HEK293 (cell line): ENCODE data around the gene CMIP.

Experiments
- CTCF ChIA-PET: fragments of 350-600 bp; formaldehyde crosslinking; extraction: SDS; loops from one replicate; lab custom pipeline; 2021; ENCODE audit warnings: antibody characterized with exemption; lab: Yijun Ruan, JAX
- POLR2A ChIA-PET: fragments of 300-600 bp; formaldehyde crosslinking; extraction: SDS; loops from one replicate; lab custom pipeline; 2020; ENCODE audit warnings: antibody characterized with exemption, inconsistent platforms; lab: Yijun Ruan, JAX
- H3K27ac ChIP-seq: fragments of 200-500 bp; sonication (Bioruptor generic); 2 replicates; pipeline ENCODE4 v1.5.1; 2014; ENCODE audit warnings: low read depth, low read length, control low read depth, inconsistent platforms; ENCODE audit errors: extremely low read depth
- H3K36me3 ChIP-seq, 2 experiments: fragments of 200-500 bp in 1 of 2; sonication (Bioruptor generic) in 1 of 2; 1 replicate in 1 of 2; 2 replicates in 1 of 2; pipeline ENCODE4 v1.5.1; 2014 to 2017; ENCODE audit warnings: inconsistent platforms in 2 of 2, low read length in 2 of 2; ENCODE audit not compliant: control insufficient read depth in 2 of 2, insufficient read depth in 1 of 2
- H3K4me1 ChIP-seq: fragments of 200-500 bp; sonication (Bioruptor generic); 2 replicates; pipeline ENCODE4 v1.5.1; 2014; ENCODE audit warnings: mild to moderate bottlenecking, low read length, inconsistent platforms; ENCODE audit not compliant: control insufficient read depth, insufficient read depth
- H3K4me3 ChIP-seq: 2 replicates; pipeline ENCODE4 v1.5.1; 2011; ENCODE audit warnings: low read depth, mild to moderate bottlenecking, control low read depth, low read length, moderate library complexity
- H3K9me3 ChIP-seq: fragments of 200-500 bp; sonication (Bioruptor generic); 2 replicates; pipeline ENCODE4 v1.5.1; 2014; ENCODE audit warnings: low read depth, low read length, inconsistent platforms; ENCODE audit not compliant: control insufficient read depth, insufficient read depth
- KLF10 ChIP-seq: fragments of 450-650 bp; IDR thresholded peaks from 2 replicates; pipeline ENCODE4 v1.5.1; 2018; ENCODE audit warnings: missing biosample characterization, mild to moderate bottlenecking, missing genetic modification characterization
- ZNF138 ChIP-seq: fragments of 450-650 bp; formaldehyde crosslinking; IDR thresholded peaks from 2 replicates; pipeline ENCODE4 v1.5.1; 2016; ENCODE audit warnings: missing biosample characterization, missing genetic modification characterization, borderline replicate concordance
- ZNF174 ChIP-seq: fragments of 450-650 bp; formaldehyde crosslinking; IDR thresholded peaks from 2 replicates; pipeline ENCODE4 v1.5.0; 2017; ENCODE audit warnings: missing biosample characterization, mild to moderate bottlenecking, missing genetic modification characterization
- ZNF23 ChIP-seq: fragments of 450-650 bp; formaldehyde crosslinking; IDR thresholded peaks from 2 replicates; pipeline ENCODE4 v1.5.1; 2016; ENCODE audit warnings: missing biosample characterization, missing genetic modification characterization, borderline replicate concordance
- ZNF266 ChIP-seq: fragments of 450-650 bp; formaldehyde crosslinking; IDR thresholded peaks from 2 replicates; pipeline ENCODE4 v1.5.1; 2016; ENCODE audit warnings: missing biosample characterization, missing genetic modification characterization, low read depth
- ZNF311 ChIP-seq: fragments of 450-650 bp; formaldehyde crosslinking; IDR thresholded peaks from 2 replicates; pipeline ENCODE4 v1.5.1; 2017; ENCODE audit warnings: missing biosample characterization, missing genetic modification characterization, borderline replicate concordance
- ZNF335 ChIP-seq: fragments of 450-650 bp; formaldehyde crosslinking; conservative IDR thresholded peaks from 2 replicates; pipeline ENCODE4 v1.5.1; 2016; ENCODE audit warnings: missing biosample characterization, missing genetic modification characterization
- ZNF404 ChIP-seq: fragments of 450-650 bp; formaldehyde crosslinking; IDR thresholded peaks from 2 replicates; pipeline ENCODE4 v1.5.1; 2017; ENCODE audit warnings: missing biosample characterization, missing genetic modification characterization
- ZNF521 ChIP-seq: fragments of 450-650 bp; formaldehyde crosslinking; IDR thresholded peaks from 2 replicates; pipeline ENCODE4 v1.5.1; 2017; ENCODE audit warnings: missing biosample characterization, mild to moderate bottlenecking, missing genetic modification characterization
- ZNF544 ChIP-seq: fragments of 450-650 bp; formaldehyde crosslinking; IDR thresholded peaks from 2 replicates; pipeline ENCODE4 v1.5.0; 2017; ENCODE audit warnings: missing biosample characterization, missing genetic modification characterization
- ZNF549 ChIP-seq: fragments of 450-650 bp; IDR thresholded peaks from 2 replicates; pipeline ENCODE4 v1.5.1; 2018; ENCODE audit warnings: missing biosample characterization, missing genetic modification characterization, mild to moderate bottlenecking, inconsistent platforms, moderate library complexity
- ZNF600 ChIP-seq: fragments of 450-650 bp; formaldehyde crosslinking; IDR thresholded peaks from 2 replicates; pipeline ENCODE4 v1.5.1; 2016; ENCODE audit warnings: missing biosample characterization, missing genetic modification characterization
- ZNF610 ChIP-seq: fragments of 450-650 bp; formaldehyde crosslinking; IDR thresholded peaks from 2 replicates; pipeline ENCODE4 v1.5.1; 2016; ENCODE audit warnings: missing biosample characterization, missing genetic modification characterization, borderline replicate concordance
- ZNF677 ChIP-seq: fragments of 450-650 bp; IDR thresholded peaks from 2 replicates; pipeline ENCODE4 v1.5.0; 2018; ENCODE audit warnings: missing biosample characterization, mild to moderate bottlenecking, missing genetic modification characterization, moderate library complexity
- ZNF747 ChIP-seq: fragments of 450-650 bp; formaldehyde crosslinking; IDR thresholded peaks from 2 replicates; pipeline ENCODE4 v1.5.1; 2016; ENCODE audit warnings: missing biosample characterization, missing genetic modification characterization
- ZNF76 ChIP-seq: fragments of 450-650 bp; formaldehyde crosslinking; IDR thresholded peaks from 2 replicates; pipeline ENCODE4; 2016; ENCODE audit warnings: low read depth, missing biosample characterization, missing genetic modification characterization, borderline replicate concordance
- ZNF777 ChIP-seq: fragments of 450-650 bp; formaldehyde crosslinking; IDR thresholded peaks from 2 replicates; pipeline ENCODE4 v1.5.1; 2017; ENCODE audit warnings: missing biosample characterization, missing genetic modification characterization, borderline replicate concordance
- TF ChIP-seq, protein P1 (sequence below): fragments of 450-650 bp; formaldehyde crosslinking; IDR thresholded peaks from 2 replicates; pipeline ENCODE4 v1.5.1; 2017; ENCODE audit warnings: missing biosample characterization, mild to moderate bottlenecking, missing genetic modification characterization, moderate library complexity
- TF ChIP-seq, protein P2 (sequence below): fragments of 450-650 bp; formaldehyde crosslinking; IDR thresholded peaks from 2 replicates; pipeline ENCODE4 v1.5.1; 2016; ENCODE audit warnings: missing biosample characterization, missing genetic modification characterization
- TF ChIP-seq, protein P3 (sequence below): fragments of 450-650 bp; formaldehyde crosslinking; IDR thresholded peaks from 2 replicates; pipeline ENCODE4 v1.5.1; 2017; ENCODE audit warnings: missing biosample characterization, missing genetic modification characterization
- TF ChIP-seq, protein P4 (sequence below): fragments of 450-650 bp; formaldehyde crosslinking; IDR thresholded peaks from 2 replicates; pipeline ENCODE4 v1.5.1; 2017; ENCODE audit warnings: missing biosample characterization, missing genetic modification characterization
- TF ChIP-seq, protein P5 (sequence below): fragments of 450-650 bp; formaldehyde crosslinking; IDR thresholded peaks from 2 replicates; pipeline ENCODE4 v1.5.1; 2017; ENCODE audit warnings: missing biosample characterization, missing genetic modification characterization

The CMIP gene

DNA sequence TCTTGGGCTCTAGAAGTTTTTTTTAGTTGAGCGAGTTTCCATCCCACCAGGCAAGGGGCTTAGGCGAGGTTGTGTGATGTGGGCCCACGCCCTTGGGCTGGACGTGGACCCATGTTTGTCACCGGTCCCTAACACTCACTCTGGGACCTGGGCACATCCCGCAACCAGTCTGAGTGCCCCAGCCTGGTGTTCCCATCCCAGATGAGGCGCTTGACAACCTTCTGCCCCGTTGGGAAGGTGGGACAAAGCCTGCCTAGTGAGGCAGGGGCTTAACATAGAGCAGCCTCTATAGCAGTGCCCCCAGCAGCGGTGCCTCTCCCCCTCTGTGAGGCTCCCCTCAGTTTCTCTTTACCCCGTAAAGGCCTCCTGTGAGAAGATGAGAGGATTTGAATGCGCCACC is 22.5 kb downstream of the CMIP start (continued):
- no peak for TF ChIP-seq ZNF76 (tag by site-specific recombination)
- no peak for TF ChIP-seq KLF10 (tag by site-specific recombination)
- no peak for TF ChIP-seq ZNF600 (tag by site-specific recombination)
- no peak for TF ChIP-seq ZNF335 (tag by site-specific recombination)
- TF ChIP-seq ZNF174, result no peak
- TF ChIP-seq ZNF311, result no peak
- TF ChIP-seq, protein P1, sequence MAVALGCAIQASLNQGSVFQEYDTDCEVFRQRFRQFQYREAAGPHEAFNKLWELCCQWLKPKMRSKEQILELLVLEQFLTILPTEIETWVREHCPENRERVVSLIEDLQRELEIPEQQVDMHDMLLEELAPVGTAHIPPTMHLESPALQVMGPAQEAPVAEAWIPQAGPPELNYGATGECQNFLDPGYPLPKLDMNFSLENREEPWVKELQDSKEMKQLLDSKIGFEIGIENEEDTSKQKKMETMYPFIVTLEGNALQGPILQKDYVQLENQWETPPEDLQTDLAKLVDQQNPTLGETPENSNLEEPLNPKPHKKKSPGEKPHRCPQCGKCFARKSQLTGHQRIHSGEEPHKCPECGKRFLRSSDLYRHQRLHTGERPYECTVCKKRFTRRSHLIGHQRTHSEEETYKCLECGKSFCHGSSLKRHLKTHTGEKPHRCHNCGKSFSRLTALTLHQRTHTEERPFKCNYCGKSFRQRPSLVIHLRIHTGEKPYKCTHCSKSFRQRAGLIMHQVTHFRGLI (tag by site-specific recombination), result no peak
- TF ChIP-seq, protein P2, sequence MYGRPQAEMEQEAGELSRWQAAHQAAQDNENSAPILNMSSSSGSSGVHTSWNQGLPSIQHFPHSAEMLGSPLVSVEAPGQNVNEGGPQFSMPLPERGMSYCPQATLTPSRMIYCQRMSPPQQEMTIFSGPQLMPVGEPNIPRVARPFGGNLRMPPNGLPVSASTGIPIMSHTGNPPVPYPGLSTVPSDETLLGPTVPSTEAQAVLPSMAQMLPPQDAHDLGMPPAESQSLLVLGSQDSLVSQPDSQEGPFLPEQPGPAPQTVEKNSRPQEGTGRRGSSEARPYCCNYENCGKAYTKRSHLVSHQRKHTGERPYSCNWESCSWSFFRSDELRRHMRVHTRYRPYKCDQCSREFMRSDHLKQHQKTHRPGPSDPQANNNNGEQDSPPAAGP (tag by site-specific recombination), result no peak
- TF ChIP-seq ZNF677 (tag by site-specific recombination), result no peak

DNA sequence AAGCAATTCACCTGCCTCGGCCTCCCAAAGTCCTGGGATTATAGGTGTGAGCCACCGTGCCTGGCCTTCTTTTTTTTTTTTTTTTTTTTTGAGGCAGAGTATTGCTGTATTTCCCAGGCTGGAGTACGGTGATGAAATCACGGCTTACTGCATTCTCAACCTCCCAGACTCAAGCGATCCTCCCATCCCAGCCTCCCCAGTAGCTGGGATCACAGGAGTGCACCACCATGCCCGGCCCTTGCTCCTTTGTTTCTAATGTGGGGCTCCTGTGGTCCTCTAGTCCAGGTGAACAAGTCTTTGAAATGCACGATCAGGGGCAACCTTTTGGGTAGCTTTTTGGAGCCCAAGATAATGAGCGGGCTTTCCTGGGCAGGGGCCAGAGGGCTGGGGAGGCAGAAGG is 23.2 kb downstream of the CMIP start:
- Histone ChIP-seq H3K4me3 (no peak overlapping the region), H3K27ac (no peak overlapping the region), H3K36me3 (peaks cover 0 to 18% of the 10 kb centered on the region in 2 experiments; a peak in 1 of 3 replicates), H3K9me3 (no peaks in the 10 kb centered on the region)
- TF ChIP-seq, protein P3, sequence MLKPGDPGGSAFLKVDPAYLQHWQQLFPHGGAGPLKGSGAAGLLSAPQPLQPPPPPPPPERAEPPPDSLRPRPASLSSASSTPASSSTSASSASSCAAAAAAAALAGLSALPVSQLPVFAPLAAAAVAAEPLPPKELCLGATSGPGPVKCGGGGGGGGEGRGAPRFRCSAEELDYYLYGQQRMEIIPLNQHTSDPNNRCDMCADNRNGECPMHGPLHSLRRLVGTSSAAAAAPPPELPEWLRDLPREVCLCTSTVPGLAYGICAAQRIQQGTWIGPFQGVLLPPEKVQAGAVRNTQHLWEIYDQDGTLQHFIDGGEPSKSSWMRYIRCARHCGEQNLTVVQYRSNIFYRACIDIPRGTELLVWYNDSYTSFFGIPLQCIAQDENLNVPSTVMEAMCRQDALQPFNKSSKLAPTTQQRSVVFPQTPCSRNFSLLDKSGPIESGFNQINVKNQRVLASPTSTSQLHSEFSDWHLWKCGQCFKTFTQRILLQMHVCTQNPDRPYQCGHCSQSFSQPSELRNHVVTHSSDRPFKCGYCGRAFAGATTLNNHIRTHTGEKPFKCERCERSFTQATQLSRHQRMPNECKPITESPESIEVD (tag by site-specific recombination), result no peak
- TF ChIP-seq KLF10 (tag by site-specific recombination) (no peak), ZNF266 (tag by site-specific recombination) (no peak), ZNF23 (tag by site-specific recombination) (no peak)
- TF ChIP-seq, protein P4, sequence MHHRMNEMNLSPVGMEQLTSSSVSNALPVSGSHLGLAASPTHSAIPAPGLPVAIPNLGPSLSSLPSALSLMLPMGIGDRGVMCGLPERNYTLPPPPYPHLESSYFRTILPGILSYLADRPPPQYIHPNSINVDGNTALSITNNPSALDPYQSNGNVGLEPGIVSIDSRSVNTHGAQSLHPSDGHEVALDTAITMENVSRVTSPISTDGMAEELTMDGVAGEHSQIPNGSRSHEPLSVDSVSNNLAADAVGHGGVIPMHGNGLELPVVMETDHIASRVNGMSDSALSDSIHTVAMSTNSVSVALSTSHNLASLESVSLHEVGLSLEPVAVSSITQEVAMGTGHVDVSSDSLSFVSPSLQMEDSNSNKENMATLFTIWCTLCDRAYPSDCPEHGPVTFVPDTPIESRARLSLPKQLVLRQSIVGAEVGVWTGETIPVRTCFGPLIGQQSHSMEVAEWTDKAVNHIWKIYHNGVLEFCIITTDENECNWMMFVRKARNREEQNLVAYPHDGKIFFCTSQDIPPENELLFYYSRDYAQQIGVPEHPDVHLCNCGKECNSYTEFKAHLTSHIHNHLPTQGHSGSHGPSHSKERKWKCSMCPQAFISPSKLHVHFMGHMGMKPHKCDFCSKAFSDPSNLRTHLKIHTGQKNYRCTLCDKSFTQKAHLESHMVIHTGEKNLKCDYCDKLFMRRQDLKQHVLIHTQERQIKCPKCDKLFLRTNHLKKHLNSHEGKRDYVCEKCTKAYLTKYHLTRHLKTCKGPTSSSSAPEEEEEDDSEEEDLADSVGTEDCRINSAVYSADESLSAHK (tag by site-specific recombination), result no peak
- TF ChIP-seq, protein P1 (tag by site-specific recombination), result no peak
- TF ChIP-seq, all 188 proteins: peak for 0
- ChIA-PET CTCF (interaction anchor here (1.0 kb wide), 1 partner anchor 230 kb away, joined by 3 read pairs; no protein-coding TSS in a partner anchor), POLR2A (no interaction called here)
- H3K4me1 ChIP-seq, result no peaks in the 10 kb centered on the region

DNA sequence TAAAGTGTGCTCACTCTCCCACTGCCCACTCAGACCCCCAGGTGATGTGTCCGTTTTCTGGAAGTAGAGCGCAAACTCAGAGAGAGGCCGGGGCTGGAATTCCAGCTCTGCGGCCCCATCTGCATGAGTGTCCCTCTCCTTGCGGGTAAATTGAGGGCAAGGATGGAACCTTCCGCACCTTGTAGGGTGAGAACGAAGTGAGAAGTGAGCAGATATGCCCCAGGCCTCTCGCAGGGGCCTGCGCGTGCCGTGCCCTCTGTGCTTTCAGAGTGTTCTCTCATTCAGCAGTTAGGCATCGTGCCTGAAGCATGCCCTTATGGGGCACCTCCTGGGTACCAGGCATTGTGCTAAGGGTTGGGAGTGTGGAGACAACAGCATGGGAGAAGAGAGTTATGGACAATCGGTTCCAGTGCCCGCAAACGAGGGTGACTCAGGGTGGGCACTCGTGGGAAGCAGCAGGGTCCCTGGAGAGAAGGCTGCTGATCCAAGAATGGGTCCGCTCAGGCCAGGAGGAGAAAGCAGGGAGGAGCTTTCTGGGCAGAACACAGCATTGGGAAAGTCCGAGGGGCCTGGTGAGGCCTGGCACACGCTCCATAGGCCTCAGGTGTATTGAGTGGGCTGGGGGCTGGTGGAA is 23.8 kb downstream of the CMIP start:
- H3K27ac ChIP-seq, result no peak overlapping the region
- peaks cover 0 to 18% of the 10 kb centered on the region in 2 experiments; a peak in 1 of 3 replicates for H3K36me3 ChIP-seq
- no peaks in the 10 kb centered on the region for H3K4me1 ChIP-seq
- POLR2A ChIA-PET, result no interaction called here
- no peak overlapping the region for H3K4me3 ChIP-seq
- CTCF ChIA-PET, result interaction anchor here (1.0 kb wide), 1 partner anchor 229 kb away, joined by 3 read pairs; no protein-coding TSS in a partner anchor
- no peaks in the 10 kb centered on the region for H3K9me3 ChIP-seq
- TF ChIP-seq ZNF747 (tag by site-specific recombination) (no peak), ZNF549 (no peak), ZNF777 (no peak), ZNF544 (tag by site-specific recombination) (no peak), ZNF521 (tag by site-specific recombination) (no peak), ZNF138 (no peak), ZNF600 (tag by site-specific recombination) (no peak), ZNF610 (tag by site-specific recombination) (no peak), ZNF404 (tag by site-specific recombination) (no peak)
- TF ChIP-seq, protein P5, sequence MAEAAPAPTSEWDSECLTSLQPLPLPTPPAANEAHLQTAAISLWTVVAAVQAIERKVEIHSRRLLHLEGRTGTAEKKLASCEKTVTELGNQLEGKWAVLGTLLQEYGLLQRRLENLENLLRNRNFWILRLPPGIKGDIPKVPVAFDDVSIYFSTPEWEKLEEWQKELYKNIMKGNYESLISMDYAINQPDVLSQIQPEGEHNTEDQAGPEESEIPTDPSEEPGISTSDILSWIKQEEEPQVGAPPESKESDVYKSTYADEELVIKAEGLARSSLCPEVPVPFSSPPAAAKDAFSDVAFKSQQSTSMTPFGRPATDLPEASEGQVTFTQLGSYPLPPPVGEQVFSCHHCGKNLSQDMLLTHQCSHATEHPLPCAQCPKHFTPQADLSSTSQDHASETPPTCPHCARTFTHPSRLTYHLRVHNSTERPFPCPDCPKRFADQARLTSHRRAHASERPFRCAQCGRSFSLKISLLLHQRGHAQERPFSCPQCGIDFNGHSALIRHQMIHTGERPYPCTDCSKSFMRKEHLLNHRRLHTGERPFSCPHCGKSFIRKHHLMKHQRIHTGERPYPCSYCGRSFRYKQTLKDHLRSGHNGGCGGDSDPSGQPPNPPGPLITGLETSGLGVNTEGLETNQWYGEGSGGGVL (tag by site-specific recombination), result no peak
